Measurements from ENCODE around the gene SUPT5H.
"Not testable (repeated sequence)": the region's sequence is repeated elsewhere in the genome, so short reads cannot be mapped to it uniquely, and the experiment has no call there.

SUPT5H gene

DNA sequence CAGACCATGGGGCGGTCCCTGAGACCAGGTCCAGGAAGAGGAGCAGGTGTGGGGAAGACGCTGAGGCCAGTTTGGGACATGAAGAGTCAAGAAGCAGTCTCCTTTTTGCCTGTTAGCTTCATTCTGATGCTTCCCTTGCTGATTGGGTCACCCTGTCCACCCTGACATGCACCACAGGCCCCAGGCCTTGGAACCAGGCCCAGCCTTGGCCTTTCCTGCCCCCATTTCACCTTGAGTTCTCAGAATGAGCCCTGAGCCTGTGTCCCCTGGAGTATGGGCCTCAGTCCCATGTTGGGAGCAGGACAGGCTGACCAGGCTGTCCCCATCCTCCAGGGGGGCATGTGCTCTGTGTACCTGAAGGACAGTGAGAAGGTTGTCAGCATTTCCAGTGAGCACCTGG lies 30.4 kb downstream of the SUPT5H start:
- ATAC-seq, result no peak
- TF ChIP-seq ZNF565 (CRISPR knock-in tag; conservative IDR thresholded peaks at IDR 0.05; ENCODE audit: low read depth) (no peak), ZNF70 (CRISPR knock-in tag; IDR thresholded peaks at IDR 0.05) (no peak), ESRRG (CRISPR knock-in tag; IDR thresholded peaks at IDR 0.05) (no peak), TCF4 (CRISPR knock-in tag; IDR thresholded peaks at IDR 0.05; ENCODE audit: borderline replicate concordance) (no peak), CSDC2 (CRISPR knock-in tag; IDR thresholded peaks at IDR 0.05) (no peak), TOX (CRISPR knock-in tag; IDR thresholded peaks at IDR 0.05; ENCODE audit: borderline replicate concordance) (no peak)
- TF ChIP-seq, protein P1, sequence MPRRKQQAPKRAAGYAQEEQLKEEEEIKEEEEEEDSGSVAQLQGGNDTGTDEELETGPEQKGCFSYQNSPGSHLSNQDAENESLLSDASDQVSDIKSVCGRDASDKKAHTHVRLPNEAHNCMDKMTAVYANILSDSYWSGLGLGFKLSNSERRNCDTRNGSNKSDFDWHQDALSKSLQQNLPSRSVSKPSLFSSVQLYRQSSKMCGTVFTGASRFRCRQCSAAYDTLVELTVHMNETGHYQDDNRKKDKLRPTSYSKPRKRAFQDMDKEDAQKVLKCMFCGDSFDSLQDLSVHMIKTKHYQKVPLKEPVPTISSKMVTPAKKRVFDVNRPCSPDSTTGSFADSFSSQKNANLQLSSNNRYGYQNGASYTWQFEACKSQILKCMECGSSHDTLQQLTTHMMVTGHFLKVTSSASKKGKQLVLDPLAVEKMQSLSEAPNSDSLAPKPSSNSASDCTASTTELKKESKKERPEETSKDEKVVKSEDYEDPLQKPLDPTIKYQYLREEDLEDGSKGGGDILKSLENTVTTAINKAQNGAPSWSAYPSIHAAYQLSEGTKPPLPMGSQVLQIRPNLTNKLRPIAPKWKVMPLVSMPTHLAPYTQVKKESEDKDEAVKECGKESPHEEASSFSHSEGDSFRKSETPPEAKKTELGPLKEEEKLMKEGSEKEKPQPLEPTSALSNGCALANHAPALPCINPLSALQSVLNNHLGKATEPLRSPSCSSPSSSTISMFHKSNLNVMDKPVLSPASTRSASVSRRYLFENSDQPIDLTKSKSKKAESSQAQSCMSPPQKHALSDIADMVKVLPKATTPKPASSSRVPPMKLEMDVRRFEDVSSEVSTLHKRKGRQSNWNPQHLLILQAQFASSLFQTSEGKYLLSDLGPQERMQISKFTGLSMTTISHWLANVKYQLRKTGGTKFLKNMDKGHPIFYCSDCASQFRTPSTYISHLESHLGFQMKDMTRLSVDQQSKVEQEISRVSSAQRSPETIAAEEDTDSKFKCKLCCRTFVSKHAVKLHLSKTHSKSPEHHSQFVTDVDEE (CRISPR knock-in tag; IDR thresholded peaks at IDR 0.05), result no peak
- TF ChIP-seq, protein P2, sequence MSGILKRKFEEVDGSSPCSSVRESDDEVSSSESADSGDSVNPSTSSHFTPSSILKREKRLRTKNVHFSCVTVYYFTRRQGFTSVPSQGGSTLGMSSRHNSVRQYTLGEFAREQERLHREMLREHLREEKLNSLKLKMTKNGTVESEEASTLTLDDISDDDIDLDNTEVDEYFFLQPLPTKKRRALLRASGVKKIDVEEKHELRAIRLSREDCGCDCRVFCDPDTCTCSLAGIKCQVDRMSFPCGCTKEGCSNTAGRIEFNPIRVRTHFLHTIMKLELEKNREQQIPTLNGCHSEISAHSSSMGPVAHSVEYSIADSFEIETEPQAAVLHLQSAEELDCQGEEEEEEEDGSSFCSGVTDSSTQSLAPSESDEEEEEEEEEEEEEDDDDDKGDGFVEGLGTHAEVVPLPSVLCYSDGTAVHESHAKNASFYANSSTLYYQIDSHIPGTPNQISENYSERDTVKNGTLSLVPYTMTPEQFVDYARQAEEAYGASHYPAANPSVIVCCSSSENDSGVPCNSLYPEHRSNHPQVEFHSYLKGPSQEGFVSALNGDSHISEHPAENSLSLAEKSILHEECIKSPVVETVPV (CRISPR knock-in tag; IDR thresholded peaks at IDR 0.05), result no peak

DNA sequence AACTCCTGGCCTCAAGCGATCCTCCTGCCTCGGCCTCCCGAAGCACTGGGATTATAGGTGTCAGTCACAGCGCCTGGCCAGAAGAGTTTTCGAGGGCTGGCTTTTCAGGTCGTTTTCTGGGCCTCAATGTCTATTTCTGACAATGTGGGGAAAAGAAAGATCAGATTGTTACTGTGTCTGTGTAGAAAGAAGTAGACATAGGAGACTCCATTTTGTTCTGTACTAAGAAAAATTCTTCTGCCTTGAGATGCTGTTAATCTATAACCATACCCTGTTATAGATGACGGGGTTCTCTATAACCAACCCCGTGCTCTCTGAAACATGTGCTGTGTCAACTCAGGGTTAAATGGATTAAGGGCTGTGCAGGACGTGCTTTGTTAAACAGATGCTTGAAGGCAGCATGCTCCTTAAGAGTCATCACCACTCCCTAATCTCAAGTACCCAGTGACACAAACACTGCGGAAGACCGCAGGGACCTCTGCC lies 34.0 kb downstream of the SUPT5H start:
- not testable (repeated sequence) for ATAC-seq

DNA sequence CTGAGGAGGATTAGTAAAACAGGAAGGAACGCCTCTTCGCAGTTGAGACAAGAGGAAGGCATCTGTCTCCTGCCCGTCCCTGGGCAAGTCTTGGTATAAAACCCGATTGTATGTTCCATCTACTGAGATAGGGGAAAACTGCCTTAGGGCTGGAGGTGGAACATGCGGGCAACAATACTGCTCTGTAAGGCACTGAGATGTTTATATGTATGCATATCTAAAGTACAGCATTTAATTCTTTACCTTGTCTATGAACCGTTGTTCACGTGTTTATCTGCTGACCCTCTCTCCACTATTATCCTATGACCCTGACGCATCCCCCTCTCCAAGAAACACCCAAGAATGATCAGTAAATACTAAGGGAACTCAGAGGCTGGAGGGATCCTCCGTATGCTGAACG lies 34.5 kb downstream of the SUPT5H start:
- no peak for TF ChIP-seq RARB (CRISPR knock-in tag; IDR thresholded peaks at IDR 0.05)
- no peak for TF ChIP-seq SNAI2 (CRISPR knock-in tag; IDR thresholded peaks at IDR 0.05)
- TF ChIP-seq, protein P1 (CRISPR knock-in tag; IDR thresholded peaks at IDR 0.05), result no peak
- no peak for TF ChIP-seq ARNTL (CRISPR knock-in tag; IDR thresholded peaks at IDR 0.05; ENCODE audit: borderline replicate concordance, low read depth)
- TF ChIP-seq, protein P3, sequence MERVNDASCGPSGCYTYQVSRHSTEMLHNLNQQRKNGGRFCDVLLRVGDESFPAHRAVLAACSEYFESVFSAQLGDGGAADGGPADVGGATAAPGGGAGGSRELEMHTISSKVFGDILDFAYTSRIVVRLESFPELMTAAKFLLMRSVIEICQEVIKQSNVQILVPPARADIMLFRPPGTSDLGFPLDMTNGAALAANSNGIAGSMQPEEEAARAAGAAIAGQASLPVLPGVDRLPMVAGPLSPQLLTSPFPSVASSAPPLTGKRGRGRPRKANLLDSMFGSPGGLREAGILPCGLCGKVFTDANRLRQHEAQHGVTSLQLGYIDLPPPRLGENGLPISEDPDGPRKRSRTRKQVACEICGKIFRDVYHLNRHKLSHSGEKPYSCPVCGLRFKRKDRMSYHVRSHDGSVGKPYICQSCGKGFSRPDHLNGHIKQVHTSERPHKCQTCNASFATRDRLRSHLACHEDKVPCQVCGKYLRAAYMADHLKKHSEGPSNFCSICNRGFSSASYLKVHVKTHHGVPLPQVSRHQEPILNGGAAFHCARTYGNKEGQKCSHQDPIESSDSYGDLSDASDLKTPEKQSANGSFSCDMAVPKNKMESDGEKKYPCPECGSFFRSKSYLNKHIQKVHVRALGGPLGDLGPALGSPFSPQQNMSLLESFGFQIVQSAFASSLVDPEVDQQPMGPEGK (CRISPR knock-in tag; IDR thresholded peaks at IDR 0.05; ENCODE audit: borderline replicate concordance), result no peak
- TF ChIP-seq, protein P4, sequence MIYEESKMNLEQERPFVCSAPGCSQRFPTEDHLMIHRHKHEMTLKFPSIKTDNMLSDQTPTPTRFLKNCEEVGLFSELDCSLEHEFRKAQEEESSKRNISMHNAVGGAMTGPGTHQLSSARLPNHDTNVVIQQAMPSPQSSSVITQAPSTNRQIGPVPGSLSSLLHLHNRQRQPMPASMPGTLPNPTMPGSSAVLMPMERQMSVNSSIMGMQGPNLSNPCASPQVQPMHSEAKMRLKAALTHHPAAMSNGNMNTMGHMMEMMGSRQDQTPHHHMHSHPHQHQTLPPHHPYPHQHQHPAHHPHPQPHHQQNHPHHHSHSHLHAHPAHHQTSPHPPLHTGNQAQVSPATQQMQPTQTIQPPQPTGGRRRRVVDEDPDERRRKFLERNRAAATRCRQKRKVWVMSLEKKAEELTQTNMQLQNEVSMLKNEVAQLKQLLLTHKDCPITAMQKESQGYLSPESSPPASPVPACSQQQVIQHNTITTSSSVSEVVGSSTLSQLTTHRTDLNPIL (CRISPR knock-in tag; IDR thresholded peaks at IDR 0.05; ENCODE audit: low read depth), result no peak
- TF ChIP-seq, protein P2 (CRISPR knock-in tag; IDR thresholded peaks at IDR 0.05), result no peak
- TF ChIP-seq BACH2 (CRISPR knock-in tag; IDR thresholded peaks at IDR 0.05; ENCODE audit: borderline replicate concordance), result no peak
- no peak for TF ChIP-seq ZNF70 (CRISPR knock-in tag; IDR thresholded peaks at IDR 0.05)
- TF ChIP-seq OSR1 (CRISPR knock-in tag; IDR thresholded peaks at IDR 0.05), result no peak
- TF ChIP-seq TOX (CRISPR knock-in tag; IDR thresholded peaks at IDR 0.05; ENCODE audit: borderline replicate concordance), result no peak
- TF ChIP-seq GLIS3 (CRISPR knock-in tag; IDR thresholded peaks at IDR 0.05), result no peak
- no peak for TF ChIP-seq ZNF565 (CRISPR knock-in tag; conservative IDR thresholded peaks at IDR 0.05; ENCODE audit: low read depth)
- no peak for TF ChIP-seq ZFP30 (CRISPR knock-in tag; IDR thresholded peaks at IDR 0.05)
- no peak for TF ChIP-seq CSDC2 (CRISPR knock-in tag; IDR thresholded peaks at IDR 0.05)

More for the DNA sequence above, 34.5 kb downstream of the SUPT5H start:
- ATAC-seq, result no peak
